ENCODE data around the gene WNT6.

DNA sequence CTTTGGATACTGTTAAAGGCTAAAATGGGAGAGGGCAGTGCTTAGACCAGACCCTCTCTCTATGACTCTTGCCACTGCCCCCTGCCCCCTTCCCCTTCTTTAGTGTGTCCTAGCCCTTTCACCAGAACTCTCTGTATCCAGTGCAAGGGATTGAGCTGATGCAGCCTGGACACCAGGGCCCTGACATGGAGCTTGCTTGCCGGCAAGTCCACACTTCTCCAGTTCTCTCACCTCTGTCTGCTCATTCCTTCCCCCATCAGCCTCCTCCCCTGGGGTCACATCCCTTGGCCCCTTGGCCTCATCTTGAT lies 1.5 kb upstream of the WNT6 start:
- TF ChIP-seq TAF1 (conservative IDR thresholded peaks at IDR 0.05) (no peak), FOXA1 (IDR thresholded peaks at IDR 0.05) (no peak), GABPA (IDR thresholded peaks at IDR 0.05 in 1 of 2, conservative IDR thresholded peaks at IDR 0.05 in 1 of 2) (no peak), RAD21 (IDR thresholded peaks at IDR 0.05) (no peak), JUND (IDR thresholded peaks at IDR 0.05) (no peak)
- TF ChIP-seq, protein P1, sequence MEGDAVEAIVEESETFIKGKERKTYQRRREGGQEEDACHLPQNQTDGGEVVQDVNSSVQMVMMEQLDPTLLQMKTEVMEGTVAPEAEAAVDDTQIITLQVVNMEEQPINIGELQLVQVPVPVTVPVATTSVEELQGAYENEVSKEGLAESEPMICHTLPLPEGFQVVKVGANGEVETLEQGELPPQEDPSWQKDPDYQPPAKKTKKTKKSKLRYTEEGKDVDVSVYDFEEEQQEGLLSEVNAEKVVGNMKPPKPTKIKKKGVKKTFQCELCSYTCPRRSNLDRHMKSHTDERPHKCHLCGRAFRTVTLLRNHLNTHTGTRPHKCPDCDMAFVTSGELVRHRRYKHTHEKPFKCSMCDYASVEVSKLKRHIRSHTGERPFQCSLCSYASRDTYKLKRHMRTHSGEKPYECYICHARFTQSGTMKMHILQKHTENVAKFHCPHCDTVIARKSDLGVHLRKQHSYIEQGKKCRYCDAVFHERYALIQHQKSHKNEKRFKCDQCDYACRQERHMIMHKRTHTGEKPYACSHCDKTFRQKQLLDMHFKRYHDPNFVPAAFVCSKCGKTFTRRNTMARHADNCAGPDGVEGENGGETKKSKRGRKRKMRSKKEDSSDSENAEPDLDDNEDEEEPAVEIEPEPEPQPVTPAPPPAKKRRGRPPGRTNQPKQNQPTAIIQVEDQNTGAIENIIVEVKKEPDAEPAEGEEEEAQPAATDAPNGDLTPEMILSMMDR (IDR thresholded peaks at IDR 0.05; ENCODE audit: low read depth, low read length, missing input control), result no peak
- TF ChIP-seq, protein P2, sequence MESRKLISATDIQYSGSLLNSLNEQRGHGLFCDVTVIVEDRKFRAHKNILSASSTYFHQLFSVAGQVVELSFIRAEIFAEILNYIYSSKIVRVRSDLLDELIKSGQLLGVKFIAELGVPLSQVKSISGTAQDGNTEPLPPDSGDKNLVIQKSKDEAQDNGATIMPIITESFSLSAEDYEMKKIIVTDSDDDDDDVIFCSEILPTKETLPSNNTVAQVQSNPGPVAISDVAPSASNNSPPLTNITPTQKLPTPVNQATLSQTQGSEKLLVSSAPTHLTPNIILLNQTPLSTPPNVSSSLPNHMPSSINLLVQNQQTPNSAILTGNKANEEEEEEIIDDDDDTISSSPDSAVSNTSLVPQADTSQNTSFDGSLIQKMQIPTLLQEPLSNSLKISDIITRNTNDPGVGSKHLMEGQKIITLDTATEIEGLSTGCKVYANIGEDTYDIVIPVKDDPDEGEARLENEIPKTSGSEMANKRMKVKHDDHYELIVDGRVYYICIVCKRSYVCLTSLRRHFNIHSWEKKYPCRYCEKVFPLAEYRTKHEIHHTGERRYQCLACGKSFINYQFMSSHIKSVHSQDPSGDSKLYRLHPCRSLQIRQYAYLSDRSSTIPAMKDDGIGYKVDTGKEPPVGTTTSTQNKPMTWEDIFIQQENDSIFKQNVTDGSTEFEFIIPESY (IDR thresholded peaks at IDR 0.05), result no peak
- TF ChIP-seq, protein P3, sequence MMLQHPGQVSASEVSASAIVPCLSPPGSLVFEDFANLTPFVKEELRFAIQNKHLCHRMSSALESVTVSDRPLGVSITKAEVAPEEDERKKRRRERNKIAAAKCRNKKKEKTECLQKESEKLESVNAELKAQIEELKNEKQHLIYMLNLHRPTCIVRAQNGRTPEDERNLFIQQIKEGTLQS (IDR thresholded peaks at IDR 0.05), result no peak
